Epithelial cell of esophagus (primary cell): ENCODE measurements around the gene HMGN4.
"Not testable (repeated sequence)": the region's sequence is repeated elsewhere in the genome, so short reads cannot be mapped to it uniquely, and the experiment has no call there.

Experiments used
- DNase-seq: peaks from one replicate; pipeline ENCODE4 v3.0.0; 2010; ENCODE audit warnings: low read depth
- H3K4me3 ChIP-seq: 2 replicates; pipeline ENCODE4 v1.5.1; 2011; ENCODE audit warnings: mild to moderate bottlenecking, low read length, control low read depth
- CTCF ChIP-seq: IDR thresholded peaks from 2 replicates; pipeline ENCODE4 v1.5.1; 2011; ENCODE audit warnings: low read depth, mild to moderate bottlenecking, low read length, control low read depth, inconsistent platforms; ENCODE audit not compliant: insufficient read depth; ENCODE audit errors: missing control alignments

HMGN4 gene

GRCh38 chr6:26497610-26498009 lies 40.6 kb upstream of the HMGN4 start:
- TF ChIP-seq CTCF: no peak
- no peak overlapping the region for H3K4me3 ChIP-seq
- DNase-seq: no peak

- no peak within 1 kb of the TSS for H3K4me3 ChIP-seq
- no peak for DNase-seq
- TF ChIP-seq CTCF: no peak
Measured at GRCh38 chr6:26500102-26500501, 38.1 kb upstream of the HMGN4 start, which contains the start of gene BTN1A1. Gene BTN1A1 (plus strand): TSS chr6:26500303. CDS start chr6:26501287, 984 bp downstream.

GRCh38 chr6:26501482-26501986 lies 36.6 kb upstream of the HMGN4 start:
- H3K4me3 ChIP-seq: peak overlapping the region; percentile 15
- peak; percentile 25 for DNase-seq
- no peak for TF ChIP-seq CTCF

GRCh38 chr6:26502165-26502564 lies 36.0 kb upstream of the HMGN4 start:
- no peak overlapping the region for H3K4me3 ChIP-seq
- no peak for TF ChIP-seq CTCF
- DNase-seq: no peak

GRCh38 chr6:26502626-26503025 lies 35.5 kb upstream of the HMGN4 start:
- H3K4me3 ChIP-seq: no peak overlapping the region
- DNase-seq: no peak
- no peak for TF ChIP-seq CTCF

- no peak for DNase-seq
- no peak for TF ChIP-seq CTCF
- no peak overlapping the region for H3K4me3 ChIP-seq
Measured at GRCh38 chr6:26507658-26508057, 30.5 kb upstream of the HMGN4 start.

- peak; percentile 50 for DNase-seq
Measured at GRCh38 chr6:26511033-26511432, 27.1 kb upstream of the HMGN4 start.

More at GRCh38 chr6:26511033-26511432, 27.1 kb upstream of the HMGN4 start:
- H3K4me3 ChIP-seq: not testable (repeated sequence)
